ENCODE results near the gene PARD3.
"Not testable (repeated sequence)": the region's sequence is repeated elsewhere in the genome, so short reads cannot be mapped to it uniquely, and the experiment has no call there.

PARD3 gene

DNA sequence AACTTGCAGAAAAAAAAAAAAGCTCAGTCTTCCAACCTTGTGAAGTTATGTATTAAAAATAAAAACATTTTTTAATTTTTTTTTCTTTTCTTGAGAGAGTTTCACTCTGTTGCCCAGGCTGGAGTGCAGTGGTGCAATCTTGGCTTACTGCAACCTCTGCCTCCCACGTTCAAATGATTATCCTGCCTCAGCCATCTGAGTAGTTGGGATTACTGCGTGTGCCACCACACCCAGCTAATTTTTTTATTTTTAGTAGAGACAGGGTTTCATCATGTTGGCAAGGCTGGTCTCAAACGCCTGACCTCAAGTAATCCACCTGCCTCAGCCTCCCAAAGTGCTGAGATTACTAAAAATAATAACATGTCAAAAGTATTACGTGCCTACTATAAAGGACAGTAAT is 375.7 kb downstream of the PARD3 start:
- not testable (repeated sequence) for DNase-seq

DNA sequence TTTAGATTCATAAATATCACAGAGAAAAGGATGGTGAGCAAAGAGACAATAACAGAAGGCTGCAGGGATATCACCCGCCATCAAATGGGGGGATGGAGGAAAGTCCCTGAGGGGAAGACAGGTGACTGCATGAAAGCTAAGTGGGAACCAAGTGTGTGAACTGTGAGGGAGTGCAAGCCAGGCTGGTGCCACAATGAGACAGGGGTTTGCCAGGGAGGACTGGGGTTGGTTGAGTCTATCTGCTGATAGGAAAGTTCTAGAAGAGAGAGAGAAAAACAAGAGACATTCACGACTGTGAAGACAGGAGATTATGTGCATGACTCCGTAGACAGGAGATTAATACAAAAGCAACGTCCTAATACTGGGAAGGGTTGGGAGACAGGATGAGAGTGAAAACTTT is 376.4 kb downstream of the PARD3 start:
- DNase-seq, result no peak

DNA sequence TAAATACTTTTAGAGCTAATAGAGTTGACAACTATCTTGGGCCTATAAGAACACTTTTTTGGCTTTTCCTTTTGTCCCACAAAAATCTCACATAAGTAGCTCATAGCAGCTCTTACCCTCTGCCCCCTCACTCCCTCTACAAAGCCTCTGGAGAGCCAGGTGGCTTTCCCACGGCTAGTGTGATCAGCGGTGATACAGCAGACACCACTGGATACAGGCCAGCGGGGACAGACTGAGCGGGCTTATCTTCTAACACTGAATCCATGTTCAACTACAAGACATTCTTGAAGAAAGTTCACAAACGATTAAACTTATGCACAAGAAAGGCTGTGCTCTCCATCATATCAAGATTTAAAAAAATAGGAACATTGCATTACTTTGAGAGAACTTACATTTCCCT is 377.2 kb downstream of the PARD3 start:
- DNase-seq, result peak; percentile 35

DNA sequence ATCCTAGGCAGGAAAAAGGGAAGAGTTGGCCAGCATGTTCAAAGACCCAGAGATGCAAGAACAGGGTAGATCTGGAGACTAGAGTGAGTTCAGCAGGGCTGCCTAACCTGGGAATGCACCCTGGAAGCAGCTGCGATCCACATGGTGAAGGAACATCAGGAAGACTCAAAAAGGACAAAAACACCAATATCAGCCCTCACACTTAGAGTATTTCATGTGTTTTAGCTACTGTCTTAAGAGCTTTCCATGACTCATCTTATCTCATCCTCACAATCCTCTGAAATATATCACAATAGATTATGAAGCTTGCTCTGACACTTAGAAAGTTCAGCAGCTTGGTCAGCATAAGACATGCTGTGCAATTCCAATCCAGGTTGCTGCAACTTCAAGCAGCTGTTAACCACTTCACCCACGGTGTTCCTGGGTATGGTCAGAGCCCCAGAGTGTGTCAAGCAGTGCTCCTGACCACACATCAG is 380.9 kb downstream of the PARD3 start:
- no peak for DNase-seq

DNA sequence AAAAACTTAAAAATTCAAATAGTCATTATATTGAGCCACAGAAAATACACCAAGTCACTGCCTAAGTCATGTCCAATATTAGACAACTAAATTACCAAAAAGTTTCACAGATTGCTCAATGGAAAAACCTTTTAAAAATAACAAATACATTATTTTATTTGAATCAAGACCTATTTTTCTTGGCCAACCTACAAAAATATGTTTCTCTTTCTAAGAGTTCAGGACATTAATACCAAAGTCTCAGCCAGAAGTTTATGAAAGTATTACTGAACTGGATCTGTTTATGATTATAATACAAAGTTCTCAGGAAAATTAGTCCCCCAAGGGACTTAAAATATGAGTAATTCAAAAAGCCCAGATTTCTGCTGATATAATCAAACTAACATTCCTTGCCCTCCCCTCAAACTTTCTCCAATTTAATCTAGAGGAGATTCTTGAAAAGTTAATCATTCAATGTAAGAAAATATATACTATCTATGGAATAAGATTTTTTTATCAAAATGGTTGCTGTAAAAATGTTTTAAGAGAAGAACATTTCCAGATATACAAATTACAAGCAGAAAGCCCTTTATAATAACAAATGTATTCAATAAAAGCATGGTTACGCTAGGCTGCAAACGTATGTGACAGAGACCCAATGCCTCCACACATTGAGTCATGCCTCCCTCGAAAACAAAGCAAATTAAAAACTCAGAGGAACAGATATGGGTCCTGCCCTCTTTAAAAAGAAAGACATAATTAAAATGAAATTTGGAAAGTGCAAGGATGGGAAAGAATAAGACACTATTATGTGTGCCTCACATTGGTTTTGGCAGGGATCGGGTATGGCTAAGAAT is 381.6 kb downstream of the PARD3 start:
- no peak for DNase-seq

DNA sequence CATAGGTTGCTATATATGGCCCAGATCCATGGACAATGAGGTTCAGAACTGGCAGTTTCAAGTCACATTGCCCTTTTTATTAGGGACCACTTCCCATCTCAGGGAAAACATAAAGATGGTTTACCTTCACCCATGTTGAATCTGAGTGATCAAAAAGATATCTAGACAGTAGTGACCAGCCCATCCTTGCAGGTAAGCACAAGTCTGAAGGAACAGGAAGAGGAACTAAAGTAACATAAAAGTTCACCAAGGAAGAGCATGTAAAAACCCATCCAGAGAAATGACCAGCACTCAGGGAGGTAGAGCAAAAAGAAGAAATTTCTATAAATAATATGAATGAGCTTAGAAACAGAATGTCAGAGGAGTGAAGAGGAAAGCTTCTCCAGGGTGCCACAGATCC is 382.5 kb downstream of the PARD3 start:
- DNase-seq, result no peak

DNA sequence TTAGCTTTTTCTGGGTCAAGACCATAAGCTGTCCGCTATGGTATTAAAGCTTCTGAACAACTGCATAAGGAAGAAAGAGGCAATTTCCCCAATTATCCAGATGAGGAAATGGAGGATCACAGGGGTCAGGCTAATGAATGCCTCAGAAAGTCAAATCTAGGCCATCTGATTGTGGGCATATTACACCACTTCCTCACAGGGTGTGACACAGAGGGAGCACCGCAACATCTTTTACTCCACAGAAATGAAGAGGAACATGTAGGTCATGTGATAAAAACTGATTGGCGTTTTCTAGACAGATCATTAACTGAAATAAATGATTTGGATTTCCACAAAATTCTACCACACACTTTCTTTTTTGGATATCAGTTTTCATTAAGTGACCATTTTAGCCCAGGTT is 384.4 kb downstream of the PARD3 start:
- DNase-seq, result no peak

DNA sequence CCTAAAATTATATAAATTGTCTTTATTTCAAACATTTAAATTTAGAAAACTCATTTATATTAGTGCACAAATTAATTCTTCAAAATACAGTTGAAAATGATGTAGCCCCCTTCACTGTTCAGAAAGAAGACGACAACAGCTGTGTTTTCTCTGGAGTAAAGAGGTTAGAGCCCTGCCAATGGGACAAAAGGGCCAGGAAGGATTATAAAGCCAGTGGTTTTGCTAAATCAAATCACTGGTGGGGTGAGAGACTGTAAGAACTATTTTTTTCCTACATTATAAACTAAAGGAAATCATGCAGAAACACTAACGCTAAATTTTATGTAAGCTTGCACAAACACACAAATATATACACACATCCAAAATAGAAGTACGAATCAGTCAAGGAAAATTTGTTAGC is 386.6 kb downstream of the PARD3 start:
- no peak for DNase-seq

DNA sequence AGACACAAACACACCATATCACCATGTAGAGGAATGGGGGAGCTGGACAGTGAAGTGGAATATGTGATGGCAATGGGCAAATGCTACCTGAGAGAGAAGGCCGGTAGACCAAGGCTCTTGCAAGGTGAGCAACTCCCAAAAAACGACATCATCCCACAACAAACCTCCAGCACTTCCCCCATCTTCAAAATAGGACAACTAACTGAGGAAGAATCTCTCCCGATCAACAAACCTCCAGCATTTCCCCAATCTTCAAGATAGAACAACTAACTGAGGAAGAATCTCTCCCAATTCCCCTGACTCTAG is 387.2 kb downstream of the PARD3 start:
- no peak for DNase-seq

DNA sequence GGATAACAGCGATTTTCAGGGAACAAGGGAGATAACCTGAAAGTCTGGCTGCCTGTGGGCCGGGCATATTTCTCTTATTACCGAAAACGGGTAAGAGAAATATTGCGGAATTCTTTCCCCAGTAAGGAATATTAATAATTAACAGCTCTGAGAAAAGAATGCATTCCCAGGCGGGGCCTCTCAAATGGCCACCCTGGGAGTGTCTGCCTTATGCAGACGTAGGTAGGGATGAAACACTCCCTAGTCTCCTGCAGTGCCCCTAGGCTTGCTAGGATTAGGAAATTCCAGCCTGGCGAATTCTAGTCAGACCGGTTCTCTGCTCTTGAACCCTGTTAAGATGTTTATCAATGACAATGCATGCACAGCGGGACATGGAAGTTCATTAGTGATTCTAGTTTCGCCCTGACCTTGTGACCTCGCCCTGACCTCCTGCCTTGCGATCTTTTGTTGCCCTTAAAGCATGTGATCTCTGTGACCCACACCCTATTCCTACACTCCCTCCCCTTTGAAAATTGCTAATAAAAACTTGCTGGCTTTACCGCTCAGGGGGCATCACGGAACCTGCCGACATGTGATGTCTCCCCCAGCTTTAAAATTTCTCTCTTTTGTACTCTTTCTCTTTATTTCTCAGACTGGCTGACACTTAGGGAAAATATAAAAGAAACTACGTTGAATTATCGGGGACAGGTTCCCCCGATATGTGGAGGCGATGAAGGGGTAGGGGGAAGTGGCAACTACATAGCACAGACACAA is 387.8 kb downstream of the PARD3 start:
- DNase-seq, result not testable (repeated sequence)

DNA sequence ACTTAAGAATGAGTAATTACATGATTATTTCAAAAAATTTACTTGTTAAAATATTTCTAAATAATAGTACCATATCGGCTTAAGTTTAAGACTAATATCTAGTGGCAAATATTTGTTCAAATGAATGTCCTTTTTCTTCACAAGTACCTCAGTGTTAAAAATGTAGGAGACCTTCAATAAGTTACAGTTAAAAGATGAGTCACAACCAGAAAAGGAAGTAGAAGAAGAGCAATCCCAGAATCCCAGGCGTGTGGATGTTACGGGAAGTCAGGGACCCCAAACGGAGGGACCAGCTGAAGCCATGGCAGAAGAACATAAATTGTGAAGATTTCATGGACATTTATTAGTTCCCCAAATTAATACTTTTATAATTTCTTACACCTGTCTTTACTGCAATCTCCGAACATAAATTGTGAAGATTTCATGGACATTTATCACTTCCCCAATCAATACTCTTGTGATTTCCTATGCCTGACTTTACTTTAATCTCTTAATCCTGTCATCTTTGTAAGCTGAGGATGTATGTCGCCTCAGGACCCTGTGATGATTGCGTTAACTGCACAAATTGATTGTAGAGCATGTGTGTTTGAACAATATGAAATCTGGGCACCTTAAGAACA is 388.4 kb downstream of the PARD3 start:
- not testable (repeated sequence) for DNase-seq

DNA sequence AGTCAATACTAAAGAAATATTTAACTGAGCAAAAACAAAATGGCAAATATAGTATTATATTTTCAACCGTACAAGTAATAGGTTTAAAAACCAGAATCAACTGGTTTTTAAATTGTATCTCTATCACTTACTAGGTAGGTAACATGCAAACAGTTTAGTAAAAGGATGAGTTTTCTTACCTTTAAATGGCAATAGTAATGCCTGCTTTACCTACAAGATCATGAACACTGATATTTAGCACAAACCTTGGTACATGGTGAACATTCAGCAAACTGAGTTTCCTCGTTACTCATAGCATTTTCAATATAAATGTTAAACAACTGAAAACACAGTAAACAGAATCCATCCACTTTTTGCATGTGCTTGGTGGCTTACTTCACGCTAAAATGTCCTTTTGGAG is 389.1 kb downstream of the PARD3 start:
- no peak for DNase-seq

DNA sequence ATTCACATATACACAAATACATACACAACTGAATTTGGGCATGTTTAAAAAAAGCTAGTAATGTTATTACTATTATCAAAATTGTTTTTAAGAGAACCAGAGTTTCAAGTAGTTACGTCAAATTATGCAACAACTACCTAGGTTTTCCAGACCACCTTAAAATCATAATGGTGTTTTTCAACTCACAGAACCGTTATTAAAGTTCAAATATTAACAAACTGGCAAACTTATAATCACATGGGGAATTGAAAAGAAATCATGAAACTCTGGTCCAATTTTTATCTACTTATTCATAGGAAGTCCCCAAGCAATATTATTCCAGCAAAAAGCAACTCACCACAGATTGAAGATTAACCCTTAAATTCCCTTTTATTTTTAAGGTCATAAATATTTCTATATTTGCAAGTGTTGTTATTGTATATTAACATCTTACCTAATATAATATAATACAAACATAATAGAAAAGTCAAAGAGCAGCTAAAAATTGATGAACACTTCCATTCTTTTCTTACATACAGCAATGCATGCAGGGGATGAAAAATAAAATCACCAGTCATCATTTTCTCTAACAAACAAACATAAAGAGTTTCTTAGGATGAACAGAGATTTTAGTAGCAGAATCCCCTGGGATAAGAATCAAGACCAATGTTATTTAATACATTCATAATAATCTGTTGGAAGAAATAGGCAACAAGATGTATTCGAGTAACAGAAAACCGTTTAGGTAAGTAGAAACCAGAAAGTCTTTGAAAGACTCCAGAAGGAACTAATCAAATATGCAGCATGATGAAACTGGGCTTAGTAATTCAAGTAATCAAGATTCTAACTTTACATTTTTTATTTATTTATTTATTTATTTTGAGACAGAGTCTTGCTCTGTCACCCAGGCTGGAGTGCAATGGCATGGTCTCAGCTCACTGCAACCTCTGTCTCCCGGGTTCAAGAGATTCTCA is 391.1 kb downstream of the PARD3 start:
- DNase-seq, result no peak

DNA sequence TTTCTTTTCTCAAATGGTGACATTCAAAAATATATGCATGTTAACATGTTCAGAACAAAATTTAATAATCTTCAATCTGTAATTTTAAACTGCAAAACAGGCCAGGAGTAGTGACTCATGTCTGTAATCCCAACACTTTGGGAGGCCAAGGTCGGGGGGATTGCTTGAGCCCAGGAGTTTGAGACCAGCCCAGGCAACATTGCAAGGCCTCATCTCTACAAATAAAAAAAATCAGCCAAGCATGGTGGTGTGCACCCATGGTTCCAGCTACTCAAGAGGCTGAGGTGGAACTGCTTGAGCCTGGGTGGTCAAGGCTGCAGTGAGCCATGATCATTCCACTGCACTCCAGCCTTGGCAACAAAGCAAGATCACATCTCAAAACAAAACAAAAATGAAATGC is 394.3 kb downstream of the PARD3 start:
- DNase-seq, result no peak

DNA sequence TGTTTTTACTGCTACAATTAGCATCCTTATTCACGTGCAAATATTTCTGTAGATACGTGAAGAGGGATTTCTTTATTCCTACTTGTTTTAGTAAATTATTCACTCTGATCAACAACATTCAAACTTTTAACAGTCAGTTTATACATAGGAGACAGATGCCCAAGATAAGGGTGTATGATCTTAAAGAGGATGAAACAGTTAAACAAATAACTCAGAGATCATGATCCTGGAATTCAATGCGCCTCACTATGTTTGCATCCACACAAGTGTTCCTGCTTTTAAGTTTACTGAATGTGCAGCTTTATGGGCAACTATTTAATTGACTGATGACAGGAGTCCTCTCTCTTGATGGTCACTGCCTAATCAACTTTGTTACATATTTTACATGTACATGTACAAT is 394.8 kb downstream of the PARD3 start:
- no peak for DNase-seq

DNA sequence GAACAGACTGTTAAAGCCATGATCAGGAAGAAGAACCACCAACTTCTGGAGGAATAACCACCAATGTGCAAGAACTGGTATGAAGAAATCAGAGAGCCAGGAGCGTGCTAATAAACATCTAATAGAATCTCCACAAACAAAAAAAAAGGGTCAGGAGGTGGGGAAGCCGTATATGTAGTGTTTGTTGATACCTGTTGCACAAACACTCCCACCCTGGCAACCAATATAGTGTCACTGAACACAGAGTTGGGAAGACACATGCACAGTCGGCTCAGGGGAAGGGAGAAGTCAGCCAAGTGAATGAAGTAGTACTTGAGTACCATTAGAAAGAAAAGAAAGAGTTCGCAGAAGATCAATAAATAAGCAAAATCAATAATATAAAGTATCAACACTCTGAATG is 400.1 kb downstream of the PARD3 start:
- no peak for DNase-seq

DNA sequence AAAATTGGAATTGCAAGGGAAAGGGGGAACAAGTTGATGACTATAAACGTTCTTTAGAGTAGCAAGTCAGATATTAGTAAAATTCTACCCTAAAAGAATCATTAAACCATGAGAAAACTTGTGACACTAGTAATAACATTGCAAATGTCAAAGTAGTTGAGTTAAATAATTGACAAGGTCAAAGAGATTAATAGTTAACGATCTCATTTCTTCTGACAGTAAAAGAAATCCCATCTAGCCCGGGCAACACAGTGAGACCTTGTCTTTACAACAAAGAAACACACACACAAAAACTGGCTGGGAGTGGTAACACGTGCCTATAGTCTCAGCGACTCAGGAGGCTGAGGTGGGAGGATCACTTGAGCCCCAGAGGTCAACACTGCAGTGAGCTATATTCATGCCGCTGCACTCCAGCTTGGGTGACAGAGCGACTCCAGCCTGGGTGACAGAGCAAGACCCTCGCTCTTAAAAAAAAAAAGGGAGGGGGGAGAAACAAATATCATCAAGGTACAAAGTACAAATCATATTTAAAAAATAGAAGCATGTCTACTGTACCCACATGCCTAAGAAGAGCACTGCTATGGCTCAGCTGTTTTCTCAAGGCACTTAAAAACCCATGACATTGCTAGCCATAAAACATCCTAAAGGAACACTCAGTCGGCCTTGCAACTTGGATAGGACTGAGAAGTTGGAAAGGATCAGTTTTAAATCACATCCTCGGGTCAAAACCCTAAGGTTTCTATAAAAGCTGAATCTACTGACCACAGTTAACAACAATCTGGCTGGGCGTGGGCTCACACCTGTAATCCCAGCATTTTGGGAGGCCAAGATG is 401.1 kb downstream of the PARD3 start:
- DNase-seq, result no peak

DNA sequence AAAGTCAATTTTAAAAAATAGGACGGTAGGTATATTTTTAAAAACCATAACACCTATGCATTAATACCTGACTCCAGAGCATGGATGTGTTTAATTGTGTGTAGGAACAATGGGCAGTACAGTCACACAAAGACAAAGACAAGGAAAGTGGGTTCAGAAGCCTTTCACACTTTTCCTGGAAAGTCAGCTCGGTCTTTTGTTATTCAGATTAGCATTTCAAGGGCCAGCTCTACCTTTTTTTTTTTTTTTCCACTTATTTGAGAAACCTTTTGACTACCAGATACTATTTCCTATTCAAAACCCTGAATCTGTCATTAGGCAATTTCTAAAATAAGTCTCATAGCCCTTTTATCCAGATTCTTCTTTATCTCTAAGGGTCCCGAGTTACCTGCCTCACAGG is 401.9 kb downstream of the PARD3 start:
- no peak for DNase-seq

DNA sequence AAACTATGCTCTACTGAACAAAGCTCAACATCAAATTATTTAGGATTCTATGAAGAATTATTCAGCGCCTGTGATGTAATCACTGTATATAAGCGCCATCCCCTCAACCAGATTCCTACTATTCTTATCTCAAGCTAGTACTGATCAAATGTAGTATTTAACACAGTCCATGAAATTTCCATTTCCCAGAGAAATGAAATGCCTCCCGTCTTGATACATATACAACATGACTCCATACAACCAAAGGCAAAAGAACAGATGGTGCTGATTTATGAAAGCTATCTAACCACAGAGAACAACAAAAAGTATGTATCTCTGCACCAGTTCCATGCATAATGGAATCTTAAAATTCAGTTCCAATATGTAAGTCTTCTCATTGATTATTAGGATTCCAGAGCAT is 406.1 kb downstream of the PARD3 start:
- no peak for DNase-seq

DNA sequence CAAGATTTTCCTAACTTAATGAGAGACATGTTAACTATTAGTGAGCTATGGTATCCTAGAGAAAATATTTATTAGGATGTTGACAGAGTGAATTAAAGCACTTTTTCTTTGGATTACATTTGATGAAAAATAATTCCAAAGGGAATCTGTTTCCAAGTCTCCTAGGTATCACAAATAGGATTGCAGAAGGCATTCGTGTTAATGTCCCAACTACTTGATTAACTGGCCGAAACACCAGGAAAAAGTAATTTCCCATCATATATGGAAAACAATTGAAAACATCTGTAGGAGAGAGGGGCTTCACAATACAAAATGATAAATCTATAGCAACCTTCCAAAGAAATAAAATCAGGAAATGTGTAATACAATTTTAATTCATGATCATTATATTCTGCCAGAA is 406.7 kb downstream of the PARD3 start:
- DNase-seq, result no peak

DNA sequence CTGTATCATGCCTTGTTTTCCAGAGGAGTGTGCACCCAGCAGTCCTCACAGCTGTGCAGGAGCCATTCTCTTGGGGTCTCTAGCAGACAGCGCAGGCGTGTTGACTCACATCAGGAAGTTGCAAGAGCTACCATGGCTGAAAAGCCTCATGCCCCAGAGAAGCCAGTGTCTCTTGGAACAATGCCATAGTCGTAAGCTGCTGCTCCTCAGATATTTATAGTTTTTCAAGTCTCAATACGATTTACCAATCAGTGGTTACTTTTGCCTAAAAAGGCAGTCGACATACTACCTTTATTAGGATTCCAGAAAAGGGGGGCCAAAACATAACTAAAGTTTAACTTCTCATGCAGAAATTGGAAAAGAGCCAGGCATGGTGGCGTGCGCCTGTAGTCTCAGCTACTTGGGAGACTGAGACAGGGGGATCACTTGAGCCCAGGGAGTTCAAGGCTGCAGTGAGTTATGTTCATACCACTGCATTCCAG is 407.7 kb downstream of the PARD3 start:
- DNase-seq, result no peak
